Measurements from ENCODE around the gene MAPKAP1. TPM values are rescaled to one million over a fixed set of nuclear protein-coding genes. Genes with fewer than 3 reads are reported as not detected.

The MAPKAP1 gene
- total RNA-seq, 1 donor from 2014 or later = 76.9 TPM

- no peaks in the 10 kb centered on the region for H3K4me1 Mint-ChIP-seq (ENCODE audit: unreplicated experiment)
- H3K27ac Mint-ChIP-seq (ENCODE audit: unreplicated experiment) = no peak overlapping the region
- no peaks in the 10 kb centered on the region for H3K9me3 Mint-ChIP-seq (ENCODE audit: unreplicated experiment)
- no peaks in the 10 kb centered on the region for H3K27me3 Mint-ChIP-seq (ENCODE audit: unreplicated experiment)
- H3K4me3 Mint-ChIP-seq (ENCODE audit: unreplicated experiment) = no peak overlapping the region
- no peak for DNase-seq (ENCODE audit: extremely low spot score, unreplicated experiment)
- no peak for TF ChIP-seq CTCF (IDR thresholded peaks at IDR 0.05)
- peaks cover 18% of the 10 kb centered on the region for H3K36me3 Mint-ChIP-seq (ENCODE audit: unreplicated experiment)
Measured at GRCh38 chr9:125444166-125444565, 262.8 kb downstream of the MAPKAP1 start.

GRCh38 chr9:125443367-125443766, 263.6 kb downstream of the MAPKAP1 start:
- TF ChIP-seq CTCF (IDR thresholded peaks at IDR 0.05) = no peak
- Mint-ChIP-seq H3K9me3 (ENCODE audit: unreplicated experiment) (no peaks in the 10 kb centered on the region), H3K4me3 (ENCODE audit: unreplicated experiment) (no peak overlapping the region), H3K36me3 (ENCODE audit: unreplicated experiment) (peaks cover 19% of the 10 kb centered on the region), H3K27me3 (ENCODE audit: unreplicated experiment) (no peaks in the 10 kb centered on the region), H3K4me1 (ENCODE audit: unreplicated experiment) (no peaks in the 10 kb centered on the region), H3K27ac (ENCODE audit: unreplicated experiment) (no peak overlapping the region)
- DNase-seq (ENCODE audit: extremely low spot score, unreplicated experiment) = no peak

GRCh38 chr9:125442452-125442851, 264.6 kb downstream of the MAPKAP1 start:
- Mint-ChIP-seq H3K4me1 (ENCODE audit: unreplicated experiment) (no peaks in the 10 kb centered on the region), H3K27me3 (ENCODE audit: unreplicated experiment) (no peaks in the 10 kb centered on the region), H3K9me3 (ENCODE audit: unreplicated experiment) (no peaks in the 10 kb centered on the region), H3K4me3 (ENCODE audit: unreplicated experiment) (no peak overlapping the region), H3K27ac (ENCODE audit: unreplicated experiment) (no peak overlapping the region), H3K36me3 (ENCODE audit: unreplicated experiment) (peaks cover 22% of the 10 kb centered on the region)
- DNase-seq (ENCODE audit: extremely low spot score, unreplicated experiment) = no peak
- TF ChIP-seq CTCF (IDR thresholded peaks at IDR 0.05) = no peak

- H3K27me3 Mint-ChIP-seq (ENCODE audit: unreplicated experiment) = no peaks in the 10 kb centered on the region
- TF ChIP-seq CTCF (IDR thresholded peaks at IDR 0.05) = no peak
- H3K9me3 Mint-ChIP-seq (ENCODE audit: unreplicated experiment) = no peaks in the 10 kb centered on the region
- H3K27ac Mint-ChIP-seq (ENCODE audit: unreplicated experiment) = no peak overlapping the region
- peaks cover 22% of the 10 kb centered on the region for H3K36me3 Mint-ChIP-seq (ENCODE audit: unreplicated experiment)
- DNase-seq (ENCODE audit: extremely low spot score, unreplicated experiment) = no peak
- no peak overlapping the region for H3K4me3 Mint-ChIP-seq (ENCODE audit: unreplicated experiment)
- no peaks in the 10 kb centered on the region for H3K4me1 Mint-ChIP-seq (ENCODE audit: unreplicated experiment)
Measured at GRCh38 chr9:125440411-125440810, 266.6 kb downstream of the MAPKAP1 start.

GRCh38 chr9:125439434-125440272, 267.4 kb downstream of the MAPKAP1 start:
- Mint-ChIP-seq H3K4me1 (ENCODE audit: unreplicated experiment) (no peaks in the 10 kb centered on the region), H3K27me3 (ENCODE audit: unreplicated experiment) (no peaks in the 10 kb centered on the region), H3K9me3 (ENCODE audit: unreplicated experiment) (no peaks in the 10 kb centered on the region), H3K4me3 (ENCODE audit: unreplicated experiment) (no peak overlapping the region), H3K27ac (ENCODE audit: unreplicated experiment) (no peak overlapping the region), H3K36me3 (ENCODE audit: unreplicated experiment) (peaks cover 22% of the 10 kb centered on the region)
- no peak for TF ChIP-seq CTCF (IDR thresholded peaks at IDR 0.05)
- DNase-seq (ENCODE audit: extremely low spot score, unreplicated experiment) = no peak
